Measurements from ENCODE around the gene IGBP1.

- no peak for TF ChIP-seq POLR2A (IDR thresholded peaks at IDR 0.05; ENCODE audit: low read length)
- TF ChIP-seq GATA1 (IDR thresholded peaks at IDR 0.05; ENCODE audit: low read depth, low read length): no peak
These were observed 37.2 kb upstream of the IGBP1 start for GRCh38 chrX:70096052-70096451.

Measured in erythroblast (primary cell).